PC-9 (cell line): ENCODE data around the gene CLPTM1. TPM values are rescaled to one million over a fixed set of nuclear protein-coding genes. Genes with fewer than 3 reads are reported as not detected.

Experiments used
- BruUV-seq: library from RNA; stranded (reverse); fragments of 400-500 nt; replicated peaks from 2 replicates; lab custom pipeline; 2021; lab: Mats Ljungman, UMichigan
- CTCF ChIA-PET: fragments of 300-600 bp; sonication (Branson Sonifier 250); formaldehyde crosslinking; loops from one replicate; lab custom pipeline; 2022; ENCODE audit warnings: antibody characterized with exemption; lab: Charles Lee
- POLR2A ChIA-PET: fragments of 300-600 bp; sonication (Branson Sonifier 250); formaldehyde crosslinking; loops from one replicate; lab custom pipeline; 2022; ENCODE audit warnings: antibody characterized with exemption; ENCODE audit not compliant: unreplicated experiment; lab: Charles Lee
- DNase-seq, 2 experiments: peaks; one replicate each; pipeline versions ENCODE4 v3.0.0 to v3.0.0-alpha.2; 2015 to 2022; ENCODE audit warnings: mixed read lengths in 1 of 2
- H2AFZ ChIP-seq: fragments of 200-600 bp; sonication (generic); 2 replicates; pipeline ENCODE4 v1.8.1; 2017; ENCODE audit warnings: antibody characterized with exemption
- H3F3A ChIP-seq: fragments of 200-600 bp; sonication (generic); 2 replicates; pipeline ENCODE4 v1.8.1; 2017; ENCODE audit warnings: antibody characterized with exemption, mild to moderate bottlenecking, low read depth; ENCODE audit not compliant: insufficient read depth
- H3K27ac ChIP-seq: fragments of 200-600 bp; sonication (generic); 2 replicates; pipeline ENCODE4 v1.6.1; 2016; ENCODE audit warnings: mixed run types
- H3K27me3 ChIP-seq: fragments of 200-600 bp; sonication (generic); 2 replicates; pipeline ENCODE4 v1.6.1; 2016; ENCODE audit warnings: low read depth, mixed run types; ENCODE audit not compliant: insufficient read depth
- H3K36me3 ChIP-seq: fragments of 200-600 bp; sonication (generic); 2 replicates; pipeline ENCODE4 v1.6.1; 2016; ENCODE audit warnings: low read depth, mixed run types
- H3K4me1 ChIP-seq: fragments of 200-600 bp; sonication (generic); replicated peaks from 2 replicates; pipeline ENCODE4 v1.6.1; 2016; ENCODE audit warnings: mixed run types; ENCODE audit not compliant: insufficient read depth
- H3K4me2 ChIP-seq: fragments of 200-600 bp; sonication (generic); 2 replicates; pipeline ENCODE4 v1.6.1; 2017; ENCODE audit warnings: mixed run types
- H3K4me3 ChIP-seq: fragments of 200-600 bp; sonication (generic); 2 replicates; pipeline ENCODE4 v1.6.1; 2016; ENCODE audit warnings: mixed run types
- H3K79me2 ChIP-seq: fragments of 200-600 bp; sonication (generic); 2 replicates; pipeline ENCODE4 v1.6.1; 2017; ENCODE audit warnings: low read depth, mixed run types
- H3K9me2 ChIP-seq: fragments of 200-600 bp; sonication (generic); 2 replicates; pipeline ENCODE4 v1.8.1; 2017; ENCODE audit warnings: mild to moderate bottlenecking; ENCODE audit not compliant: insufficient read depth
- H3K9me3 ChIP-seq: fragments of 200-600 bp; sonication (generic); 2 replicates; pipeline ENCODE4 v1.8.1; 2016; ENCODE audit warnings: low read depth; ENCODE audit not compliant: insufficient read depth
- H4K20me1 ChIP-seq: fragments of 200-600 bp; sonication (generic); 2 replicates; pipeline ENCODE4 v1.8.1; 2017; ENCODE audit not compliant: insufficient read depth
- EZH2 ChIP-seq: fragments of 200-600 bp; sonication (generic); IDR thresholded peaks from 2 replicates; pipeline ENCODE4 v1.8.0; 2017; ENCODE audit warnings: antibody characterized with exemption, low read depth
- intact Hi-C: fragments of 100-400 bp; cut with micrococcal nuclease; formaldehyde crosslinking; loops from one replicate; pipeline ENCODE4 v1.10.0; 2022; ENCODE audit not compliant: unreplicated experiment
- total RNA-seq: library from RNA; stranded (reverse); gene quantifications from 2 replicates; pipeline ENCODE4 v1.2.3, GENCODE V29; 2021
- TF ChIP-seq, protein P1 (sequence below): fragments of 200-600 bp; sonication (generic); conservative IDR thresholded peaks from 2 replicates; pipeline ENCODE4 v1.6.1; 2017; ENCODE audit warnings: mixed run types, antibody characterized with exemption, mild to moderate bottlenecking, moderate library complexity

CLPTM1 gene
- total RNA-seq, 1 experiment from 2014 or later: 98.2 TPM

DNA sequence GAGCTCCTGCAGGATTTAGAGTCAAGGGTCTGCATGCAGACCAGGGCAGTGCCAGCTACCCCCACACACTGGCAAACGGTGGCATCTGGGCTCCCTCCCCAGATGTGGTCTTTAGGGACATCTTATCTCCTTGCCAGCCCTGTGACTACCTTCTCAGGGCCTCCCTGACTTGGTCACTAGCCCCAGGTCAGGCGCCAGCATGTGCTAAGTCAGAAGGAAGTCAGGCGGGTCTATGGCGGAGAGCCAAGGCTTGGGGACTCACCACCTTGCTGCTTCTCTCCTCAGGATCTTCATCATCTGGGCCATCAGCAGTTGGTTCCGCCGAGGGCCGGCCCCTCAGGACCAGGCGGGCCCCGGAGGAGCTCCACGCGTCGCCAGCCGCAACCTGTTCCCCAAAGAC lies 17.6 kb downstream of the CLPTM1 start:
- no peaks in the 10 kb centered on the region for H3K9me2 ChIP-seq
- no peaks in the 10 kb centered on the region for H3F3A ChIP-seq
- TF ChIP-seq, protein P1, sequence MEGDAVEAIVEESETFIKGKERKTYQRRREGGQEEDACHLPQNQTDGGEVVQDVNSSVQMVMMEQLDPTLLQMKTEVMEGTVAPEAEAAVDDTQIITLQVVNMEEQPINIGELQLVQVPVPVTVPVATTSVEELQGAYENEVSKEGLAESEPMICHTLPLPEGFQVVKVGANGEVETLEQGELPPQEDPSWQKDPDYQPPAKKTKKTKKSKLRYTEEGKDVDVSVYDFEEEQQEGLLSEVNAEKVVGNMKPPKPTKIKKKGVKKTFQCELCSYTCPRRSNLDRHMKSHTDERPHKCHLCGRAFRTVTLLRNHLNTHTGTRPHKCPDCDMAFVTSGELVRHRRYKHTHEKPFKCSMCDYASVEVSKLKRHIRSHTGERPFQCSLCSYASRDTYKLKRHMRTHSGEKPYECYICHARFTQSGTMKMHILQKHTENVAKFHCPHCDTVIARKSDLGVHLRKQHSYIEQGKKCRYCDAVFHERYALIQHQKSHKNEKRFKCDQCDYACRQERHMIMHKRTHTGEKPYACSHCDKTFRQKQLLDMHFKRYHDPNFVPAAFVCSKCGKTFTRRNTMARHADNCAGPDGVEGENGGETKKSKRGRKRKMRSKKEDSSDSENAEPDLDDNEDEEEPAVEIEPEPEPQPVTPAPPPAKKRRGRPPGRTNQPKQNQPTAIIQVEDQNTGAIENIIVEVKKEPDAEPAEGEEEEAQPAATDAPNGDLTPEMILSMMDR: no peak
- no peak for TF ChIP-seq EZH2
- ChIA-PET POLR2A (no interaction called here), CTCF (interaction anchor here (0.7 kb wide), 1 partner anchor 37 kb away, joined by 4 read pairs; no protein-coding TSS in a partner anchor)
- no peak overlapping the region for H3K27ac ChIP-seq
- no TSS peak for BruUV-seq
- no peaks in the 10 kb centered on the region for H3K9me3 ChIP-seq
- H3K4me2 ChIP-seq: no peak overlapping the region
- intact Hi-C loops: no loop called here
- no peak overlapping the region for H3K4me3 ChIP-seq
- H2AFZ ChIP-seq: no peak overlapping the region
- no peaks in the 10 kb centered on the region for H3K4me1 ChIP-seq
- H4K20me1 ChIP-seq: peaks cover 10% of the 10 kb centered on the region
- H3K27me3 ChIP-seq: no peaks in the 10 kb centered on the region
- H3K36me3 ChIP-seq: peaks cover 35% of the 10 kb centered on the region
- 0 out of 2 replicates have a peak, but pooled peaks cover 2% of the 10 kb centered on the region for H3K79me2 ChIP-seq
- DNase-seq: no peak

DNA sequence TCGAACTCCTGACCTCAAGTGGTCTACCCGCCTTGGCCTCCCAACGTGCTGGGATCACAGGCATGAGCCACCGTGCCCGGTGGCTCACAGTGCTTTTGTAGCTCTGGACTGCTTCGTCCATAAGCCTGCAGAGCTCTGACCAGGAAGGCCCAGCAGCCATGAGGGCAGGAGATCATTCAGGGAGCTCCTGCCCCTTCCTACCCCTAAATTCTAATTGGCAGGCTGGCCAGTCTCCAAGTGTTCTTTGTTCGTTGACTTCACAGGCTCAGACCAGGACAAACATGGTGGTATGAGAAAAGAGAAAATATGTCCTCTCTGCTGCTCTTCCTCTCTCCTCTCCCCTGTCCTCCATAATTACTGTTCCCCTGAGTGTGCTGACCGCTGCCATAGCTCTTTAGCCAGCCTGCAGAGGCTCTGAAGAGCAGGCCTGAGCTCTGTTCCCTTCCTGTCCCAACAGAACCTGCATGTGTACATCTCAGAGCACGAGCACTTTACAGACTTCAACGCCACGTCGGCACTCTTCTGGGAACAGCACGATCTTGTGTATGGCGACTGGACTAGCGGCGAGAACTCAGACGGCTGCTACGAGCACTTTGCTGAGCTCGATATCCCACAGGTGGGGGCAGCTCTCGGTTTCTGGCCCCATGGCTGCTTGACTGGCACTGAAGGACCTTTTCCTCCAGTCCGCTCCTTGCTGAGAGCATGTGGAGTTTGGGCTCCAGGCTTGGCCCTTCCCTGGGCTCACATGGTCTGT lies 19.0 kb downstream of the CLPTM1 start:
- Histone ChIP-seq H3F3A (peaks cover 11% of the 10 kb centered on the region; the same call in 1 of the 2 replicates), H3K4me1 (no peaks in the 10 kb centered on the region), H3K9me2 (no peaks in the 10 kb centered on the region), H3K79me2 (no peaks in the 10 kb centered on the region), H3K4me2 (no peak overlapping the region), H2AFZ (no peak overlapping the region), H3K36me3 (peaks cover 31% of the 10 kb centered on the region), H3K4me3 (no peak overlapping the region), H3K27me3 (no peaks in the 10 kb centered on the region), H3K9me3 (no peaks in the 10 kb centered on the region), H3K27ac (no peak overlapping the region), H4K20me1 (peaks cover 10% of the 10 kb centered on the region)
- TF ChIP-seq, protein P1: no peak
- TF ChIP-seq EZH2: no peak
- CTCF ChIA-PET: interaction anchor here (0.6 kb wide), 1 partner anchor 296 kb away, joined by 7 read pairs; no protein-coding TSS in a partner anchor
- POLR2A ChIA-PET: no interaction called here
- no TSS peak for BruUV-seq
- no peak for DNase-seq
- intact Hi-C loops: no loop called here

DNA sequence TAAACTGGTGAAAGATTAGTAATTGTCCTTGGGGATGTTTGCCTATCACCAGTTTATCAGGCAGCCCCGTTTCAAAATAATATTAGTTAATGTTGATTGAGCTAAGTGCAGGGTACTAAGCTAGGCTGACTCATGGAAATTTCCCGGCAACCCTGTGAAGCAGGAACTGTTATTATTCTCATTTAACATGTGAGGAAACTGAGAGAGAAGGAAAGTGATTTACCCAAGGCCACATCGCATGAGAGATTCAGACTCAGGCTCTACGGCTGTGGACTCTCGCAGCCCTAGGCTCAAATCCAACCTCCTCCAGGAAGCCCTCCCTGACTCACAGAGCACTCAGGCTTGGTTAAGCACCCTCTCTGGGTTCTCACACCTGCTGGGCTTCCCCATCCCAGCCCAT lies 19.7 kb downstream of the CLPTM1 start:
- POLR2A ChIA-PET: no interaction called here

More for the DNA sequence above, 19.7 kb downstream of the CLPTM1 start:
- Histone ChIP-seq H3K36me3 (peaks cover 36% of the 10 kb centered on the region), H3K4me1 (no peaks in the 10 kb centered on the region), H3K9me2 (no peaks in the 10 kb centered on the region), H4K20me1 (peaks cover 10% of the 10 kb centered on the region), H3F3A (peaks cover 15% of the 10 kb centered on the region; the same call in 1 of the 2 replicates), H3K27ac (no peak overlapping the region), H2AFZ (no peak overlapping the region), H3K4me2 (no peak overlapping the region), H3K9me3 (no peaks in the 10 kb centered on the region), H3K4me3 (no peak overlapping the region), H3K27me3 (no peaks in the 10 kb centered on the region), H3K79me2 (no peaks in the 10 kb centered on the region)
- intact Hi-C loops: no loop called here
- TF ChIP-seq, protein P1: no peak
- no peak for TF ChIP-seq EZH2
- CTCF ChIA-PET: no interaction called here
- no peak for DNase-seq
- BruUV-seq: no TSS peak
